CD4-positive, alpha-beta T cell treated with Interferon alpha-2 for 1 hour (primary cell): ENCODE measurements around the gene MDFIC.
"Not testable (repeated sequence)": the region's sequence is repeated elsewhere in the genome, so short reads cannot be mapped to it uniquely, and the experiment has no call there.

Experiments used
- DNase-seq, 2 donors: peaks; one replicate each; pipeline ENCODE4 v3.0.0-alpha.2; 2020 to 2022

MDFIC gene

DNA sequence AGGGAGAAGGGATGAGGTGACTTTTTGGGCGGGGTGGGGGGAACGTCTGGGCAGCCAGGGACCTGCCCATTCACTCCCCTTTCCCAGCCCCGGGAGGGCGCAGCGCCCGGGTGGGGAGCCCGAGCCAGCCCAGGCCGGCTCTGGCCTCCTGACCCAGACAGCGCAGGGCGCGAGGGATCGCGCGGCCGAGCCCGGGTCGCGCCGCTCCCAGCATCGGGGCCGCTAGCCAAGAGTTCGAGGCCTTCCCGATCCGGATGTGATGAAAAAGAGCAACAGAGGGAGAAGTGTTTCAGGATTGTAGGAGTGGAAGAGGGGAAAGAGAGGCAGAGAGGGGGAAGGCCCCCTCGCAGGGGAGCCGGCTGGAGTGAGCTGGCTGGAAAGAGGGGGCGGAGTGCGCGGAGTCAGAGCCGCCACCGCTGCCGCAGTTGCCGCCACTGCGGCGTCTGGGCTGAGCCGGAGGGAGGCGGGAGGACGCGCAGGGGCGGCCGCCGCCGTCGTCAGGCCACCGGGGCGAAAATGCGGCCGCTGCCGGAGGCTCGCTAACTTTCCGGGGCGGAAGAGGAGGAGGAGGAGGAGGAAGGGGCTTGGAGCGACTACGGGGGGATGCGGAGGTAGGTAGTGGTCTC, at the start of gene MDFIC:
TSS of gene MDFIC (plus strand) at position 69 of the 626 bp plus-strand sequence. CDS start 940 bp downstream, outside the sequence.
- peak; percentile 22 to 61 for DNase-seq

GRCh38 chr7:114874170-114874569, 47.7 kb upstream of the MDFIC start:
- no peak for DNase-seq

- DNase-seq = no peak
These were observed 46.7 kb upstream of the MDFIC start for GRCh38 chr7:114875186-114875585.

DNA sequence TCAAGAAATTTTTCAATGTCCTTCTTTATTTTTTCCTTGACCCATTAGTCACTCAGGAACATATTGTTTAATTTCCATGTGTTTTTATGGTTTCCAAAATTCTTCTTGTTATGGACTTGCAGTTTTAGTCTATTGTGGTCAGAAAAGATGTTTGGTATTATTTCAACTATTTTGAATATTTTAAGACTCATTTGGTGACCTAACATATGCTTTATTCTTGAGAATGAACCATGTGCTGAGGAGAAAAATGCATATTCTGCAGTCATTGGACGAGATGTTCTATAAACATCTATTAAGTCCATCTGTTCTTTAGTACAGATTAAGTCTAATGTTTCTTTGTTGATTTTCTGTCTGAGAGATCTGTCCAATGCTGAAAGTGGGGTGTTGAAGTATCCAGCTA, 42.3 kb upstream of the MDFIC start:
- DNase-seq = no peak

DNA sequence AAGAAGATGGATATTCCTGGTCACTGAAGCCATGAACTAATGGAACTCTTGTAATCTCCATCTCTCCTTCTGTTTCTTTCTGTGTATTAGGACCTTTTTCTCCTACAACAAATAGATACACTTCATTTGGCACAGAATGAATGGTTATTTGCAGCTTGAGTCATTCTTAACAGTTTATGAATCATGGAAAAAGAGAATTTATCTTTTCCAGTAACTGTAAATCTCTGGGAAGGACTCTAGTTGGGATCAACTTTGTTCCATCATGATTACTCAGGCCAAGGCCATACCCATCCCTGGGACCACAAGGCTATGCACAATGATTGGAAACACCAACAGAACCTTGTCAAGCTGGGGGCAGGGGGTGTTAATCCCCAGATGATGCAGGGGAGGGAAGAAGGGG, 36.1 kb upstream of the MDFIC start:
- no peak for DNase-seq

GRCh38 chr7:114886241-114886640, 35.7 kb upstream of the MDFIC start:
- no peak for DNase-seq

GRCh38 chr7:114889116-114889515, 32.8 kb upstream of the MDFIC start:
- not testable (repeated sequence) for DNase-seq

- peak in 1 of 2 donors; percentile 13 for DNase-seq
These were observed 32.1 kb upstream of the MDFIC start for GRCh38 chr7:114889646-114890285.

DNA sequence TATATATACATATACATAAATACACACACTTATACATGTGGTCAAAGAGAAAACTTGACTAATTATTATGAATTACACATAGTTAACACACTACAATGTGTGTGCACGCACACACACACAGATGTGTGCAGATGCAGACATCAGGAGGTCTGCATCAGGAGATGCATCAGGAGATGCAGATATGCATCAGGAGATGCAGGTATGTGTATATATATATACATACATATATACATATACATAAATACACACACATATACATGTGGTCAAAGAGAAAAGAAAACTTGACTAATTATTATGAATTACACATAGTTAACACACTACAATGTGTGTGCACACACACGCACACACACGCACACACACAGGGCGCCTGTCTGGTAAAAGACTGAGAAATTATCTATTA, 31.3 kb upstream of the MDFIC start:
- no peak for DNase-seq

DNA sequence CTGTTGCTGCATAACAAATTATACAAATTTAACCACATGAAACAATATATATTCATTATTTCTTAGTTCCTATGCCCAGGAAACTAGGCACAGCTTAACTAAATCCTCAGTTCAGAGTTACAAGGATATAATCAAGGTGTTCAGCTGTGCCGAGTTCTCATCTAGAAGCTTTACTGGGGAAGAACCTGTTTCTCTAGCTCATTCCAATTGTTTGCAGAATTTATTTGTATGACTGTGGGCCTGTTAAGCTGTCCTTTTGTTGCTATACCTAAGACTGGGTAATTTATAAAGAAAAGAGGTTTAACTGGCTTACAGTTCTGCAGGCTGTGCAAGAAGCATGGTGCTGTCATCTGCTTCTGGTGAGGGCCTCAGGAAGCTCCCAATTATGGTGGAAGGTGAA, 21.8 kb upstream of the MDFIC start:
- DNase-seq = no peak

DNA sequence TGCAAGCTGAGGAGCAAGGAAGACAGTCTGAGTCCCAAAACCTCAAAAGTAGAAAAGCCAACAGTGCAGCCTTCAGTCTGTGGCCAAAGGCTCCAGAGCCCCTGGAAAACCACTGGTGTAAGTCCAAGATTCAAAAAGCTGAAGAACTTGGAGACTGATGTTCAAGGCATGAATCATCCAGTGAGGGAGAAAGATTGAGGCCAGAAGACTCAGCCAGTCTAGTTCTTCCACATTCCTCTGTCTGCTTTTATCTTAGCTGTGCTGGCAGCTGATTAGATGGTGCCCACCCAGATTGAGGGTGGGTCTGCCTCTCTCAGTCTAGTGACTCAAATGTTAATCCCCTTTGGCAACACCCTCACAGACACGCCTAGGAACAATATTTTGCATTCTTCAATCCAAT, 20.1 kb upstream of the MDFIC start:
- DNase-seq = no peak

GRCh38 chr7:114903131-114903530, 18.8 kb upstream of the MDFIC start:
- no peak for DNase-seq

- no peak for DNase-seq
These were observed 11.1 kb upstream of the MDFIC start for GRCh38 chr7:114910787-114911186.

- no peak for DNase-seq
These were observed 10.5 kb upstream of the MDFIC start for GRCh38 chr7:114911411-114911810.

GRCh38 chr7:114916261-114916892, 5.5 kb upstream of the MDFIC start:
- DNase-seq = peak in 1 of 2 donors; percentile 45

DNA sequence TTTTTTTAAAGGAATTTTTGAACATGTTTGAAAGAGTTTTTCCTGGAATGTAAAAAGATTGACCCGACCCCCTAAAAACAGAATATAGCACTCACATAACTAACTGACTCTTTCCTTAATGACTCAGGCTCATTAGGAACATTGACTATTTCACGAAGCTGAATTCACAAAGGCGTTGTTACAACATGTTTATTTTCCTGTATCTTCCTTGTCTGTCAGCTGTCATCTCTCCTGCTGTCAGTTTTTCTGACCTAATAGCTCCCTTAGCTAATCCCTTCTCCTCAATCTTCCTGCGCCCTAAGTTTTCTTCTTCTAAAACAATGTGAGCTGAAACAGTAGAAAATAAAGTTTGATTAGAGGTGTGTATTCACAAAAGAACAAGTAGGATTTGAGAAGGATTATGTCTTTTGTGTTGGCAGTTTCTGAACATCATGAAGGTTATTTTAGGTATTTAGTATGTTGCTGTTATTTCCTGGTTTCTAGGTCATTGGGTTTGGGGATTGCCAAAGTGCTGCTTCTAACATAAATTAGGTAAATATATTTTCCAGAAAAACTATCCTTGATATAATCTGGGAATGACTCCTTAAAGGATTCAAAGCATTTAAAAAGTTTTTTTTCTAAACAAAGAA, 4.6 kb upstream of the MDFIC start:
- no peak for DNase-seq

DNA sequence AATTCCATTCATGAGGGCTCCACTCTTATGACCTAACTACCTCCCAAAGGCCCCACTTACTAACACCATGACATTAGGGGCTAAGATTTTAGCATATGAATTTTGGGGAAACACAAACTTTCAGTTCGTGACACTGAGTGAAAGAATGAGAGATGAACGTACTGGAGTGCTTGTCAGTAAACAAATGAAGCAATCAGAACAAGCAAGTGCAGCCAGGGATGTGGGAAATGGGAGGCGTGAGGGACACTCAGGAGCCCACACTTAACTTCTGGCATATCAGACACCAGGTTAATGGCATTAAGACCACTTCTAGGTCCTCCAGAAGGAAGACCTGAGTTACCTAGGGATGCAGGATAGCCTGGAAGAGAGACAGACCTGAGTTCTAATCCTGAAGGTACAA, 2.3 kb upstream of the MDFIC start:
- no peak for DNase-seq

DNA sequence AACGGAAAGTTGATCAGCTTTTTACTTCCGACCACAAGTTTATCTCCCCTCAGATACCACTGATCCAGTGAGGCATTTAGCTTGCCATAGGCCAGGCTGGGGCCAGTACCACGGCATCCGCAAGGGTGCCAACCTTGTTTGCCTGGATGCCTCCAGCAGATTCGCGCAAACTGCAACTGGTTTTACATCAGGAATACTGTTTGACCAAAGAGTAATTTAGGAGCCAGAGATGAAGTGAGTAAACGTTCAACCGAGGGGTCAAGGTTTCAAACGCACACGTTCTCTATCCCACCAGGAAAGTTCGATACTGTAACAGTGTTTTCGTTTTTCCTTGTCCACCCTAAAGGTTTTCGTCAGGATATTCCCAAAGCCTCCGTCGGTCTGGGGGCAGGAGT, 266 bp upstream of the MDFIC start:
- DNase-seq = peak in 1 of 2 donors; percentile 59

DNA sequence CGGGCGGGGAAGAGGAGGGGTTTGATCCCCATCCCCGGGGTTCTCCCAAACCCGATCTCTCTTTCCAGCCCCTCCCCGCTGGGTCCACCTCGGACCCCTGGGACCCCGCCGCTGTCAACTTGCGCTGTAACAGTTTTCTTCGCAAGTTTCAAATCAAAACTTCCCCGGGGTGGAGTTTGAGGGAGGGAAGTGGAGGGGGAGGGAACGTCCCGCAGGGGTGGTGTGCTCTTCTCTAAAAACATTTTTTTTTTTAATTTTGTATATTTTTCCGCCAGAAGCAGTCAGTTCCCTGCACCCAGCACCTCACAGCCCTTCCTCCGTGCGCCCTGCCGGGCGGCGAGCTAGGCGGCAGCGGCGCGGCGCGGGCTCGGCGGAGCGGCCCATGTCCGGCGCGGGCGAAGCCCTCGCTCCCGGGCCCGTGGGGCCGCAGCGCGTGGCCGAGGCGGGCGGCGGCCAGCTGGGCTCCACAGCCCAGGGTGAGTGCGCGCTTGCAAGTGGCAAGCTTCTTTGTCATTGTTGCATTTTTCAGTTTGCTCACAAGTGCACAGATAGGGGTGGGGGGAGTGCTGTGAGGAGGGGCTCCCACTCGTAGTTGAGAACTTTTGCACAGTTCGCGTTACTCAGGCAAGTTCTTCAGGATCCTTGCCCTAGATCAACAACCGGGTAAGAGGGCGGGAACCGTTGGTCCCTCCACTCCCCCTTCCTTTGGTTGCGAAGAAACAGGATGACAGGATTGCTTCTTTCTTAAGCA, 933 bp downstream of the MDFIC start:
- DNase-seq = peak; percentile 39 to 72

DNA sequence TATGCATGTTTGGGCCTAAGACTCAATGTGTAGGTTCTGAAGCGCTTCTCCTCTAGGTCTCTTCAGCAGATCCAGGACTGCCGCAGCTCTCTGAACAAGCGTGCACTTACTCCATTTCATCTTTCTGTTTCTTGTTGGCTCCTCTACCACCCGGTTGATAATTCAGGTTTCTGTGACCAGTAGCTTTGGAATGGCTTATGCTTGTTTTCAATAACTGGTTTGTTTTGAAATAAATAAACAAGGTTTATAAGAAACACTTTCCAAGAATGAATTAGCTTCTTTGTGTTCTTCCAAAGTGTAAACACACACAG, 1.5 kb downstream of the MDFIC start:
- DNase-seq = no peak

DNA sequence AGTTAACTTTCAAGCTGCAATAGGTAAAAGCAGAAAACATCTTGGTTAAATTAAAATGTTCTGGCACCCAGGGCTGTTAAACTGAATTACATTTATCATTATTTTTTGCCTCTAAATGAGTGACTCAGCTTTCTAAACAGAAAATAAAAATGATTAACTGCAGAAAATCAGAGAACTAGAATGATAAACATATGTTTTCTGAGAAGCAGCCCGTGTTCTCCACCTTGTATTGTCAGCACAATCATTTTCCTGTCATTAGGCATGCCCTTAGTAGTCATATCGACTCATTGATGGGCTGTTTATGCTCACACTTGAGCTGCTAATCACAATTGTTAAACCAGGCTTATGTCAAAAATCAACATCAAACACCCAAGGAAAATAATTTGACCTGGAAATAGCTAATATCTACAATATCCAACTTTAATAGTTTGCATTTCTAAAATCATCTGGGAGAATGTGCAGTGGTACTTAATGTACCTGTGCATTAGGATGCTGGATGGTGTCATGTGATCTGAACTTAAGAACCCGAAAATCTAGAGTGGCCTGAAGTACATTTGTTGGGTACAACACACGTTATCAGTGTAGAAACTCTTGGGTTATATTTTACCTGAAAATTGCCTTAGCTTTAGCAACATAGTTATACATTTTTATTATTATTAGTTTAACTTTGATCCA, 2.3 kb downstream of the MDFIC start:
- DNase-seq = peak in 1 of 2 donors; percentile 41

GRCh38 chr7:114925434-114925833, 3.5 kb downstream of the MDFIC start:
- no peak for DNase-seq

DNA sequence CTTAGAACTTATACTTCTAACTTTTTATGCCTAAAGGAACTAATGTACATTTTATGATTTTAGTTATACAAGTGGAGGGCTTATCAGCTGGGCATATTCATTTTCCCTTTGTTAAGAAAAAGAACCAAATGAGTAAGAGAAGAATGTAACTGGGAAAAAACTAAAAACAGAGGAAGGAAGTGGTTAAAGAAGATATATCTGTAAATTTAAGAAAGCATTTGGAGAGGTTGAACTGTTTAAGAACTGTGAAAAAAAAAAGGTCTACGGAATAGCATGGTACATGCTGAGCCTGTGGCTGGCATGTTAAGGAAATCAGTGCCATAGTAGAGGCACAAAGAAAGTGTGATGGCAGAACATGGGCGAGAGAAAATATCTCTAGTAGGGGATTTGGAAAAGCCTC, 6.2 kb downstream of the MDFIC start:
- DNase-seq = no peak
